Right atrium auricular region (tissue), 2 donors: ENCODE measurements around the gene PLEKHB1. TPM values are rescaled to one million over a fixed set of nuclear protein-coding genes. Genes with fewer than 3 reads are reported as not detected.

Experiments used
- DNase-seq: peaks from one replicate; pipeline ENCODE4 v3.0.0-alpha.2; 2019; ENCODE audit warnings: low spot score
- H3K27ac ChIP-seq, 2 donors: fragments of 200-600 bp; sonication (generic); 1 replicate in 1 of 2; 2 replicates in 1 of 2; pipeline ENCODE4 v1.5.1; 2016 to 2019
- H3K27me3 ChIP-seq, 2 donors: fragments of 200-600 bp; sonication (generic); one replicate each; pipeline versions ENCODE4 v1.5.1 to v1.6.0; 2017 to 2019
- H3K36me3 ChIP-seq: fragments of 200-600 bp; sonication (generic); one replicate; pipeline ENCODE4 v1.5.1; 2016
- H3K4me1 ChIP-seq, 2 donors: fragments of 200-600 bp; sonication (generic); one replicate each; pipeline versions ENCODE4 v1.5.1 to v1.6.0; 2017 to 2019
- H3K4me3 ChIP-seq, 2 donors: fragments of 200-600 bp; sonication (generic); 1 replicate in 1 of 2; 2 replicates in 1 of 2; pipeline ENCODE4 v1.5.1; 2017 to 2019; ENCODE audit warnings: mild to moderate bottlenecking in 1 of 2, moderate library complexity in 1 of 2
- H3K9me3 ChIP-seq, 2 donors: fragments of 200-600 bp; sonication (generic); one replicate each; pipeline ENCODE4 v1.5.1; 2019
- total RNA-seq, 2 donors: library from RNA; depleted of rRNA; stranded (reverse); fragments of >200 nt; gene quantifications; one replicate each; pipeline ENCODE4 v1.1.0, GENCODE V29; 2016
- TF ChIP-seq, protein P1 (sequence below), 2 donors: fragments of 200-600 bp; sonication (generic); IDR thresholded peaks; one replicate each; pipeline ENCODE4 v1.5.1; 2019; ENCODE audit warnings: antibody characterized with exemption in 2 of 2

Gene PLEKHB1
- total RNA-seq, 2 donors from 2014 or later: 13.0 to 23.8 TPM

- H3K27me3 ChIP-seq: no peaks in the 10 kb centered on the region
- no peak overlapping the region for H3K4me3 ChIP-seq
- H3K4me1 ChIP-seq: no peaks in the 10 kb centered on the region
- no peak for DNase-seq
- TF ChIP-seq, protein P1, sequence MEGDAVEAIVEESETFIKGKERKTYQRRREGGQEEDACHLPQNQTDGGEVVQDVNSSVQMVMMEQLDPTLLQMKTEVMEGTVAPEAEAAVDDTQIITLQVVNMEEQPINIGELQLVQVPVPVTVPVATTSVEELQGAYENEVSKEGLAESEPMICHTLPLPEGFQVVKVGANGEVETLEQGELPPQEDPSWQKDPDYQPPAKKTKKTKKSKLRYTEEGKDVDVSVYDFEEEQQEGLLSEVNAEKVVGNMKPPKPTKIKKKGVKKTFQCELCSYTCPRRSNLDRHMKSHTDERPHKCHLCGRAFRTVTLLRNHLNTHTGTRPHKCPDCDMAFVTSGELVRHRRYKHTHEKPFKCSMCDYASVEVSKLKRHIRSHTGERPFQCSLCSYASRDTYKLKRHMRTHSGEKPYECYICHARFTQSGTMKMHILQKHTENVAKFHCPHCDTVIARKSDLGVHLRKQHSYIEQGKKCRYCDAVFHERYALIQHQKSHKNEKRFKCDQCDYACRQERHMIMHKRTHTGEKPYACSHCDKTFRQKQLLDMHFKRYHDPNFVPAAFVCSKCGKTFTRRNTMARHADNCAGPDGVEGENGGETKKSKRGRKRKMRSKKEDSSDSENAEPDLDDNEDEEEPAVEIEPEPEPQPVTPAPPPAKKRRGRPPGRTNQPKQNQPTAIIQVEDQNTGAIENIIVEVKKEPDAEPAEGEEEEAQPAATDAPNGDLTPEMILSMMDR (IDR thresholded peaks at IDR 0.05): no peak
- no peaks in the 10 kb centered on the region for H3K9me3 ChIP-seq
- no peak overlapping the region for H3K27ac ChIP-seq
- no peaks in the 10 kb centered on the region for H3K36me3 ChIP-seq
These were observed 13.4 kb upstream of the PLEKHB1 start for GRCh38 chr11:73632996-73633395.

- Histone ChIP-seq H3K9me3 (no peaks in the 10 kb centered on the region), H3K4me1 (no peaks in the 10 kb centered on the region), H3K36me3 (no peaks in the 10 kb centered on the region), H3K4me3 (no peak overlapping the region), H3K27me3 (no peaks in the 10 kb centered on the region), H3K27ac (no peak overlapping the region)
- TF ChIP-seq, protein P1 (IDR thresholded peaks at IDR 0.05): no peak
- no peak for DNase-seq
These were observed 12.4 kb upstream of the PLEKHB1 start for GRCh38 chr11:73633999-73634398.

DNA sequence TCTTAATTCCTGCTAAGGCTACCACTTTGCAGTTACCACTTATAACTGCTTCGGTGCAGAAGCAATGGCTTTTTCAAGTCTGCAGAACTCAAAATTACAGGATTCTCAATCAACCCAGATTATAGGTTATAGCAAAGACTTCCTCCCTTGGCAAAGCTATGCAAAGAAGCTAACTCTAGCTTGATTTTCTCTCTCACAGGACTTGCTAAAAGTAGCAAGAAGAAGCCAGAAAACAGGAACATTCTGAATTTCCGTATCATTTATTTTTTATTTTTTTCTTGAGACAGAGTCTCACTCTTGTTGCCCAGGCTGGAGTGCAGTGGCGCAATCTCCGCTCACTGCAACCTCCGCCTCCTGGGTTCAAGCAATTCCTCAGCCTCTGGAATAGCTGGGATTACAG is 10.7 kb upstream of the PLEKHB1 start:
- Histone ChIP-seq H3K27me3 (no peaks in the 10 kb centered on the region), H3K4me1 (no peaks in the 10 kb centered on the region), H3K4me3 (no peak overlapping the region), H3K9me3 (no peaks in the 10 kb centered on the region), H3K27ac (no peak overlapping the region), H3K36me3 (no peaks in the 10 kb centered on the region)
- TF ChIP-seq, protein P1 (IDR thresholded peaks at IDR 0.05): no peak
- no peak for DNase-seq

DNA sequence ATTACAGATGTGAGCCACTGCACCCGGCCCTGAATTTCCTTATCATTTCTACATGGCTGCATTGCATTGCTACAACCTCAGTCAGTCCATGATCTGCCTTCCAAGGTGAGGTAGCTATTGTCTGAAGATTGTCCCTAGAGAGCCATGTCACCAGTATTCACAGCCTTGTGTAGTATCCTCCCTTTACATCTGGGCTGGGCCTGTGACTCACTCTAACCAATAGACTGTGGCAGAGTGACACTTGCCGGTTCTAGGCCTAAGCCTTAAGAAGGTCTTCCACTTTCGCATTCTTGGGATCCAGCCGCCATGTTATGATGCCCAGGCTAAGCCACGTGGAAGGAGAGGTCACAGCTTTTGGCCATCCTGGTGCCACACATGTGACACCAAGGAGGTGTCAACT is 10.1 kb upstream of the PLEKHB1 start:
- DNase-seq: no peak
- H3K27me3 ChIP-seq: no peaks in the 10 kb centered on the region
- H3K27ac ChIP-seq: no peak overlapping the region
- H3K36me3 ChIP-seq: no peaks in the 10 kb centered on the region
- no peaks in the 10 kb centered on the region for H3K9me3 ChIP-seq
- no peaks in the 10 kb centered on the region for H3K4me1 ChIP-seq
- H3K4me3 ChIP-seq: no peak overlapping the region
- TF ChIP-seq, protein P1 (IDR thresholded peaks at IDR 0.05): no peak

DNA sequence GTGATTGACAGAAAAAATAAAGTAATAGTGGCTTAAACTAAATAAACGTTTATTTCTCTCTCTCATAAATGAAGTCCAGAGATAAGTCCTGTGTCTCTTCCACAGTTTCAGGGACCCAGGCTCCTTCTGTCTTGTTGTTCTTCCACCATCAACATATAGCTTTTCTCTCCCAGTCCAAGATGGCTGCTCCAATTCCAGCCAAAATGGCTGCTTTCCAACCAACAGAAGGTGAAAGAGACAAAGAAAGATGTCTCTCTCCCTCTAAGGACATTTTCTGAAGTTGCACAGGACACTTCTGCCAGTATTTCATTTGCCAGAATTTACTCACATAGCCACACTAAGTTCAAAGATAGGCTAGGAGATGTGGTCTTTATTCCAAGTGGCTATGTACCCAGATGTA is 9.4 kb upstream of the PLEKHB1 start:
- TF ChIP-seq, protein P1 (IDR thresholded peaks at IDR 0.05): no peak
- no peaks in the 10 kb centered on the region for H3K4me1 ChIP-seq
- H3K27me3 ChIP-seq: no peaks in the 10 kb centered on the region
- DNase-seq: no peak
- no peaks in the 10 kb centered on the region for H3K9me3 ChIP-seq
- H3K4me3 ChIP-seq: no peak overlapping the region
- H3K36me3 ChIP-seq: no peaks in the 10 kb centered on the region
- H3K27ac ChIP-seq: no peak overlapping the region

DNA sequence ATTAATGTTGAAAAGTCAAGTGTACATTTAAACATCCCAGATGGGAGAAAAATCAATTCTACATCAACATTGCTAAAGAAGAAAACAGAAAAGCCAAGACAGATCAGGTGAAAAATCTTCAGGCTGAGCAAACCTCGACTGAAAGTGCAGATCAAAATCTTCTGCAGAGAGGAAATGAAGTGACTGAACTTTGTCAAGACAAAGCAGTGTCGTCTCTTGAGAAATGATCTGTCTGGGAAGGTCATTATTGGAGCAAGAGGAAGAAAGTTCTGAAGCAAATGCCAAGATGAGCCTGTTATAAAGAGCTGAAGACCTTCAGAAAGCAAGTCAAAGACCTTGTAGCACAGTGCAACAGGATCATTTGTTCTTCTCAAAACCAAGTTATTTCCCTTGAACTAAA is 5.8 kb upstream of the PLEKHB1 start:
- Histone ChIP-seq H3K36me3 (no peaks in the 10 kb centered on the region), H3K4me3 (no peak overlapping the region), H3K27ac (no peak overlapping the region), H3K9me3 (no peaks in the 10 kb centered on the region), H3K4me1 (no peaks in the 10 kb centered on the region), H3K27me3 (no peaks in the 10 kb centered on the region)
- DNase-seq: no peak
- TF ChIP-seq, protein P1 (IDR thresholded peaks at IDR 0.05): no peak
